Endothelial cell of umbilical vein (primary cell): ENCODE measurements around the gene APBB2. TPM values are rescaled to one million over a fixed set of nuclear protein-coding genes. Genes with fewer than 3 reads are reported as not detected.

Experiments used
- BruUV-seq: library from RNA; stranded (reverse); fragments of 400-500 nt; replicated peaks from 2 replicates; lab custom pipeline; 2021; lab: Mats Ljungman, UMichigan
- CTCF ChIA-PET: fragments of 300-600, 350-600 bp; sonication (Branson Sonifier 250); formaldehyde crosslinking; loops from one replicate; lab custom pipeline; 2021; ENCODE audit warnings: antibody characterized with exemption, inconsistent platforms; lab: Charles Lee
- POLR2A ChIA-PET: fragments of 300-600, 350-600 bp; sonication (Branson Sonifier 250); formaldehyde crosslinking; loops from one replicate; lab custom pipeline; 2021; ENCODE audit warnings: antibody characterized with exemption, inconsistent platforms; lab: Charles Lee
- DNase-seq: peaks from one replicate; pipeline ENCODE4 v3.0.0-alpha.2; 2011; ENCODE audit warnings: low read depth, low spot score
- FAIRE-seq: peaks from 2 replicates; lab custom pipeline; 2011; peaks lifted over from hg19 to GRCh38; lab: Jason Lieb, UNC
- H2AFZ ChIP-seq: 2 replicates; pipeline ENCODE4 v1.6.0; 2012; ENCODE audit warnings: low read depth, low read length, control low read depth, inconsistent platforms
- H3K27ac ChIP-seq: 2 replicates; pipeline ENCODE4 v1.5.1; 2011; ENCODE audit warnings: low read depth, mild to moderate bottlenecking, control low read depth, low read length, moderate library complexity; ENCODE audit not compliant: insufficient read depth
- H3K27me3 ChIP-seq, 2 experiments: 2 replicates each; pipeline versions ENCODE4 v1.6.0 to v1.6.1; 2011; ENCODE audit warnings: low read length in 2 of 2, mixed read lengths in 1 of 2; ENCODE audit not compliant: control insufficient read depth in 2 of 2, insufficient read depth in 2 of 2
- H3K36me3 ChIP-seq, 2 experiments: 2 replicates in 1 of 2; 3 replicates in 1 of 2; pipeline ENCODE4 v1.5.1; 2011; ENCODE audit warnings: low read length in 2 of 2, mild to moderate bottlenecking in 1 of 2, moderate library complexity in 1 of 2; ENCODE audit not compliant: control insufficient read depth in 2 of 2, insufficient read depth in 2 of 2; ENCODE audit errors: extremely low read depth in 1 of 2
- H3K4me1 ChIP-seq: 3 replicates; pipeline ENCODE4 v1.5.1; 2011; ENCODE audit warnings: mild to moderate bottlenecking, low read length; ENCODE audit not compliant: control insufficient read depth, insufficient read depth; ENCODE audit errors: extremely low read depth
- H3K4me2 ChIP-seq: 2 replicates; pipeline ENCODE4 v1.6.1; 2011; ENCODE audit warnings: low read length, control low read depth, mixed read lengths; ENCODE audit not compliant: insufficient read depth
- H3K4me3 ChIP-seq, 3 experiments: fragments of 200-600 bp in 1 of 3; sonication (generic), shearing (Covaris generic) in 1 of 3; replicated peaks in 1 of 3; 2 replicates each; pipeline ENCODE4 v1.5.1; 2011 to 2016; ENCODE audit warnings: control low read depth in 3 of 3, low read length in 3 of 3, mild to moderate bottlenecking in 2 of 3, inconsistent platforms in 1 of 3, low read depth in 1 of 3, moderate library complexity in 1 of 3; ENCODE audit not compliant: insufficient read depth in 1 of 3
- H3K79me2 ChIP-seq: 2 replicates; pipeline ENCODE4 v1.6.0; 2012; ENCODE audit warnings: low read length, inconsistent platforms; ENCODE audit not compliant: control insufficient read depth, insufficient read depth
- H3K9ac ChIP-seq: replicated peaks from 2 replicates; pipeline ENCODE3; 2011; ENCODE audit warnings: low read length, control low read depth; ENCODE audit not compliant: insufficient read depth; ENCODE audit errors: extremely low read depth
- H3K9me1 ChIP-seq: replicated peaks from 3 replicates; pipeline ENCODE4 v1.6.0; 2011; ENCODE audit warnings: mild to moderate bottlenecking, low read length; ENCODE audit not compliant: control insufficient read depth, insufficient read depth; ENCODE audit errors: extremely low read depth
- H3K9me3 ChIP-seq: replicated peaks from 2 replicates; pipeline ENCODE4 v1.5.1; 2012; ENCODE audit warnings: low read length, inconsistent platforms; ENCODE audit not compliant: control insufficient read depth, insufficient read depth
- H4K20me1 ChIP-seq: replicated peaks from 2 replicates; pipeline ENCODE3; 2011; ENCODE audit warnings: mild to moderate bottlenecking, low read length; ENCODE audit not compliant: control insufficient read depth, insufficient read depth; ENCODE audit errors: extremely low read depth
- CTCF ChIP-seq, 2 donors: IDR thresholded peaks; 1 replicate in 1 of 2; 2 replicates in 1 of 2; pipeline ENCODE4 v1.5.1; 2011; ENCODE audit warnings: low read length in 2 of 2, mild to moderate bottlenecking in 2 of 2, moderate library complexity in 2 of 2, control low read depth in 1 of 2, inconsistent platforms in 1 of 2, low read depth in 1 of 2; ENCODE audit not compliant: insufficient read depth in 1 of 2; ENCODE audit errors: extremely low read depth in 1 of 2
- EZH2 ChIP-seq: IDR thresholded peaks from 2 replicates; pipeline ENCODE4 v1.6.1; 2012; ENCODE audit warnings: borderline replicate concordance, low read depth, mild to moderate bottlenecking, moderate library complexity, low read length, inconsistent platforms; ENCODE audit not compliant: severe bottlenecking
- FOS ChIP-seq: IDR thresholded peaks from 2 replicates; pipeline ENCODE4 v1.6.1; 2011; ENCODE audit warnings: mild to moderate bottlenecking, low read length, moderate library complexity, borderline replicate concordance; ENCODE audit not compliant: insufficient read depth
- GATA2 ChIP-seq: IDR thresholded peaks from 2 replicates; pipeline ENCODE4 v1.7.0; 2011; ENCODE audit warnings: low read depth, mild to moderate bottlenecking, moderate library complexity, mixed read lengths, low read length; ENCODE audit not compliant: insufficient read length, insufficient read depth
- JUN ChIP-seq: IDR thresholded peaks from 2 replicates; pipeline ENCODE4 v1.6.1; 2011; ENCODE audit warnings: borderline replicate concordance, low read depth; ENCODE audit not compliant: insufficient read length, insufficient read depth
- MAX ChIP-seq: IDR thresholded peaks from 2 replicates; pipeline ENCODE4 v1.6.1; 2011; ENCODE audit not compliant: insufficient read depth, insufficient read length
- MYC ChIP-seq: IDR thresholded peaks from one replicate; pipeline ENCODE4 v1.6.1; 2011; ENCODE audit warnings: mild to moderate bottlenecking, low read depth, low read length
- POLR2A ChIP-seq: IDR thresholded peaks from 2 replicates; pipeline ENCODE4 v1.6.1; 2012; ENCODE audit warnings: low read depth, mild to moderate bottlenecking, control low read depth, low read length
- POLR2AphosphoS5 ChIP-seq: IDR thresholded peaks from 2 replicates; pipeline ENCODE4 v1.6.1; 2012; ENCODE audit warnings: low read depth, mild to moderate bottlenecking, control low read depth, low read length, moderate library complexity; ENCODE audit not compliant: insufficient read depth
- dilution Hi-C: fragments of 300-500 bp; cut with MboI; formaldehyde crosslinking; loops from one replicate; pipeline ENCODE4 v1.15.0; 2019; ENCODE audit warnings: low sequenced_read_pairs; ENCODE audit not compliant: extremely low pct_ligation_motif_present
- intact Hi-C: fragments of 100-400 bp; cut with micrococcal nuclease; formaldehyde crosslinking; loops from one replicate; pipeline ENCODE4 v1.10.0; 2022
- polyA plus RNA-seq, 4 experiments: library from polyadenylated mRNA; depleted of rRNA in 3 of 4; stranded (reverse) in 3 of 4; unstranded in 1 of 4; fragments of >200 nt; gene quantifications; 2 replicates each; pipeline versions ENCODE4 v1.2.1 to v1.2.3, GENCODE V29; 2011 to 2012; ENCODE audit warnings: missing spikeins in 1 of 4
- total RNA-seq: library from RNA; stranded (reverse); gene quantifications from 2 replicates; pipeline ENCODE4 v1.2.3, GENCODE V29; 2021

APBB2 gene
- total and polyA plus RNA-seq, 2 donors (not counting 3 experiments of a cell fraction or from before 2014, with no cell fraction given) = 79.8 to 124 TPM

- Histone ChIP-seq H3K27ac (no peak overlapping the region), H3K36me3 (peaks cover 8 to 9% of the 10 kb centered on the region in 2 experiments), H3K27me3 (peaks cover 8 to 10% of the 10 kb centered on the region in 2 experiments), H2AFZ (no peak overlapping the region), H3K9me1 (no peaks in the 10 kb centered on the region), H3K9me3 (no peaks in the 10 kb centered on the region), H3K4me3 (no peak overlapping the region), H3K4me2 (no peak overlapping the region), H3K4me1 (peaks cover 12% of the 10 kb centered on the region), H4K20me1 (no peaks in the 10 kb centered on the region), H3K9ac (no peak overlapping the region), H3K79me2 (peaks cover 15% of the 10 kb centered on the region)
- BruUV-seq = no TSS peak
- CTCF ChIA-PET = interaction anchor here (1.1 to 5.8 kb wide), 8 partner anchors 21 to 419 kb away, joined by 3 to 40 read pairs (median 12); no protein-coding TSS in a partner anchor
- FAIRE-seq = no peak
- intact Hi-C loops (no loop called here), dilution Hi-C loops (no loop called here)
- DNase-seq = no peak
- POLR2A ChIA-PET = no interaction called here
- TF ChIP-seq MAX = no peak
- no peak for TF ChIP-seq POLR2AphosphoS5
- TF ChIP-seq CTCF (IDR thresholded peaks at IDR 0.05; ENCODE audit: extremely low read depth in 1 of 2, insufficient read depth in 1 of 2, low read depth in 1 of 2, low read length in 2 of 2) = no peak
- no peak for TF ChIP-seq POLR2A
- no peak for TF ChIP-seq GATA2
- TF ChIP-seq FOS = no peak
- TF ChIP-seq JUN = no peak
- TF ChIP-seq MYC = no peak
- no peak for TF ChIP-seq EZH2
Observed at GRCh38 chr4:41260116-41260733, 45.9 kb upstream of the APBB2 start.
